ENCODE measurements around the gene CEMP1.

The CEMP1 gene

GRCh38 chr16:2493605-2494004, 37.6 kb downstream of the CEMP1 start:
- Histone ChIP-seq H3K4me2 (no peak overlapping the region), H3K27ac (no peak overlapping the region), H3K9ac (no peak overlapping the region), H3K36me3 (ENCODE audit: insufficient read depth) (no peaks in the 10 kb centered on the region), H3K4me1 (ENCODE audit: low read depth, poor library complexity, severe bottlenecking) (no peaks in the 10 kb centered on the region), H3K4me3 (IDR thresholded peaks at IDR 0.05; ENCODE audit: insufficient read depth, low read depth, low read length) (no peak overlapping the region), H4K20me1 (ENCODE audit: insufficient read depth) (no peaks in the 10 kb centered on the region), H3K27me3 (ENCODE audit: insufficient read depth, low read depth) (no peaks in the 10 kb centered on the region), H2AFZ (ENCODE audit: low read depth) (no peak overlapping the region), H3K79me2 (ENCODE audit: insufficient read depth, low read depth) (no peaks in the 10 kb centered on the region)
- no peak for TF ChIP-seq CTCF (conservative IDR thresholded peaks at IDR 0.05; ENCODE audit: low read depth, low read length)

GRCh38 chr16:2492292-2492691, 38.9 kb downstream of the CEMP1 start:
- TF ChIP-seq CTCF (conservative IDR thresholded peaks at IDR 0.05; ENCODE audit: low read depth, low read length), result no peak
- no peak overlapping the region for H3K4me3 ChIP-seq (IDR thresholded peaks at IDR 0.05; ENCODE audit: insufficient read depth, low read depth, low read length)
- no peaks in the 10 kb centered on the region for H3K27me3 ChIP-seq (ENCODE audit: insufficient read depth, low read depth)
- H3K4me1 ChIP-seq (ENCODE audit: low read depth, poor library complexity, severe bottlenecking), result no peaks in the 10 kb centered on the region
- no peak overlapping the region for H3K4me2 ChIP-seq
- no peak overlapping the region for H3K9ac ChIP-seq
- H4K20me1 ChIP-seq (ENCODE audit: insufficient read depth), result no peaks in the 10 kb centered on the region
- no peaks in the 10 kb centered on the region for H3K79me2 ChIP-seq (ENCODE audit: insufficient read depth, low read depth)
- no peak overlapping the region for H2AFZ ChIP-seq (ENCODE audit: low read depth)
- no peak overlapping the region for H3K27ac ChIP-seq
- H3K36me3 ChIP-seq (ENCODE audit: insufficient read depth), result no peaks in the 10 kb centered on the region

- H3K9ac ChIP-seq, result no peak overlapping the region
- H4K20me1 ChIP-seq (ENCODE audit: insufficient read depth), result no peaks in the 10 kb centered on the region
- no peak overlapping the region for H2AFZ ChIP-seq (ENCODE audit: low read depth)
- H3K4me2 ChIP-seq, result no peak overlapping the region
- H3K4me1 ChIP-seq (ENCODE audit: low read depth, poor library complexity, severe bottlenecking), result no peaks in the 10 kb centered on the region
- no peaks in the 10 kb centered on the region for H3K27me3 ChIP-seq (ENCODE audit: insufficient read depth, low read depth)
- H3K27ac ChIP-seq, result no peak overlapping the region
- no peak overlapping the region for H3K4me3 ChIP-seq (IDR thresholded peaks at IDR 0.05; ENCODE audit: insufficient read depth, low read depth, low read length)
- TF ChIP-seq CTCF (conservative IDR thresholded peaks at IDR 0.05; ENCODE audit: low read depth, low read length), result no peak
- 0 out of 2 replicates have a peak, but pooled peaks cover 4% of the 10 kb centered on the region for H3K79me2 ChIP-seq (ENCODE audit: insufficient read depth, low read depth)
- no peaks in the 10 kb centered on the region for H3K36me3 ChIP-seq (ENCODE audit: insufficient read depth)
These were observed 40.8 kb downstream of the CEMP1 start for GRCh38 chr16:2490190-2491105.

- Histone ChIP-seq H2AFZ (ENCODE audit: low read depth) (no peak overlapping the region), H3K9ac (no peak overlapping the region), H3K36me3 (ENCODE audit: insufficient read depth) (no peaks in the 10 kb centered on the region), H3K4me2 (no peak overlapping the region), H4K20me1 (ENCODE audit: insufficient read depth) (no peaks in the 10 kb centered on the region), H3K27ac (no peak overlapping the region), H3K79me2 (ENCODE audit: insufficient read depth, low read depth) (0 out of 2 replicates have a peak, but pooled peaks cover 4% of the 10 kb centered on the region), H3K27me3 (ENCODE audit: insufficient read depth, low read depth) (no peaks in the 10 kb centered on the region), H3K4me1 (ENCODE audit: low read depth, poor library complexity, severe bottlenecking) (no peaks in the 10 kb centered on the region), H3K4me3 (IDR thresholded peaks at IDR 0.05; ENCODE audit: insufficient read depth, low read depth, low read length) (no peak overlapping the region)
- no peak for TF ChIP-seq CTCF (conservative IDR thresholded peaks at IDR 0.05; ENCODE audit: low read depth, low read length)
These were observed 41.6 kb downstream of the CEMP1 start for GRCh38 chr16:2489581-2489980.

All from KMS-11 (cell line).